Measurements from ENCODE around the gene NUAK1.
"Not testable (repeated sequence)": the region's sequence is repeated elsewhere in the genome, so short reads cannot be mapped to it uniquely, and the experiment has no call there.

Gene NUAK1

GRCh38 chr12:106145539-106146447, 7.0 kb upstream of the NUAK1 start:
- DNase-seq: no peak

- no peak for DNase-seq
Observed at GRCh38 chr12:106144847-106145246, 6.1 kb upstream of the NUAK1 start.

- no peak for DNase-seq
Observed at GRCh38 chr12:106142591-106143261, 4.0 kb upstream of the NUAK1 start.

GRCh38 chr12:106141920-106142319, 3.2 kb upstream of the NUAK1 start:
- not testable (repeated sequence) for DNase-seq

GRCh38 chr12:106141452-106141851, 2.7 kb upstream of the NUAK1 start:
- no peak for DNase-seq

GRCh38 chr12:106141003-106141402, 2.2 kb upstream of the NUAK1 start:
- no peak for DNase-seq

- no peak for DNase-seq
Observed at GRCh38 chr12:106140223-106140986, 1.7 kb upstream of the NUAK1 start.

- DNase-seq: peak; percentile 63
Observed at GRCh38 chr12:106139422-106140171, 843 bp upstream of the NUAK1 start.

- peak; percentile 55 for DNase-seq
Observed at GRCh38 chr12:106138357-106138632, 459 bp downstream of the NUAK1 start.

- no peak for DNase-seq
Observed at GRCh38 chr12:106137530-106138356, 1.0 kb downstream of the NUAK1 start.

- DNase-seq: peak; percentile 95
Observed at GRCh38 chr12:106136263-106136662, 2.5 kb downstream of the NUAK1 start.

- no peak for DNase-seq
Observed at GRCh38 chr12:106135781-106136180, 3.0 kb downstream of the NUAK1 start.

- no peak for DNase-seq
Observed at GRCh38 chr12:106135075-106135474, 3.7 kb downstream of the NUAK1 start.

GRCh38 chr12:106134294-106134949, 4.3 kb downstream of the NUAK1 start:
- no peak for DNase-seq

GRCh38 chr12:106133136-106134087, 5.3 kb downstream of the NUAK1 start:
- DNase-seq: no peak

- DNase-seq: no peak
Observed at GRCh38 chr12:106132175-106133135, 6.3 kb downstream of the NUAK1 start.

GRCh38 chr12:106131676-106132075, 7.1 kb downstream of the NUAK1 start:
- DNase-seq: no peak

- DNase-seq: no peak
Observed at GRCh38 chr12:106130474-106131113, 8.2 kb downstream of the NUAK1 start.
